GM19397 (cell line): ENCODE results near the gene CMIP.

Source experiments
- ATAC-seq: cut with Tn5 transposase; IDR thresholded peaks from one replicate; pipeline ENCODE4 v1.9.1; 2021; ENCODE audit warnings: mild to moderate bottlenecking, moderate library complexity; ENCODE audit not compliant: unreplicated experiment

Gene CMIP

GRCh38 chr16:81527477-81528178, 83.0 kb downstream of the CMIP start:
- no peak for ATAC-seq

DNA sequence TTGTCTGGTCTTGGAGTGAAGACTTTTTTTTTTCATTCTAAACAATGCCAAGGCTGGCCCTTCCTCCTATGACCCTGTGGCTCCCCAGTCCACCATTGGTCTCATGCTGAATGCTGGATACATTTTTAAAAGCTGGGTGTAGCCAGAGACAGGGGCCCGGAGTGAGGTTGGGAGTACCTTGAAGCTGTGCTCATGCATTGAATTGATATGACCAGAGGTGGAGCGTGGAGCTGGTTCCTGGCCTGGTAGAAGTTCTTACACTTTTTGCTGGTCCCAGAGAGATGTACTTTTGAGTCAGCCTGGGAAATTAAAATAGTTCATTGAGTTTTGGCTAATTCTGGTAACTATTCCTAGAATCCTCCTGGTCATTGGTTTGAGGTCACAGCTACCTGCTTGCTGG, 83.6 kb downstream of the CMIP start:
- ATAC-seq, result no peak

GRCh38 chr16:81530296-81530721, 85.7 kb downstream of the CMIP start:
- ATAC-seq, result no peak

- no peak for ATAC-seq
Observed at GRCh38 chr16:81530814-81531213, 86.2 kb downstream of the CMIP start.

GRCh38 chr16:81531419-81531821, 86.8 kb downstream of the CMIP start:
- ATAC-seq, result no peak

DNA sequence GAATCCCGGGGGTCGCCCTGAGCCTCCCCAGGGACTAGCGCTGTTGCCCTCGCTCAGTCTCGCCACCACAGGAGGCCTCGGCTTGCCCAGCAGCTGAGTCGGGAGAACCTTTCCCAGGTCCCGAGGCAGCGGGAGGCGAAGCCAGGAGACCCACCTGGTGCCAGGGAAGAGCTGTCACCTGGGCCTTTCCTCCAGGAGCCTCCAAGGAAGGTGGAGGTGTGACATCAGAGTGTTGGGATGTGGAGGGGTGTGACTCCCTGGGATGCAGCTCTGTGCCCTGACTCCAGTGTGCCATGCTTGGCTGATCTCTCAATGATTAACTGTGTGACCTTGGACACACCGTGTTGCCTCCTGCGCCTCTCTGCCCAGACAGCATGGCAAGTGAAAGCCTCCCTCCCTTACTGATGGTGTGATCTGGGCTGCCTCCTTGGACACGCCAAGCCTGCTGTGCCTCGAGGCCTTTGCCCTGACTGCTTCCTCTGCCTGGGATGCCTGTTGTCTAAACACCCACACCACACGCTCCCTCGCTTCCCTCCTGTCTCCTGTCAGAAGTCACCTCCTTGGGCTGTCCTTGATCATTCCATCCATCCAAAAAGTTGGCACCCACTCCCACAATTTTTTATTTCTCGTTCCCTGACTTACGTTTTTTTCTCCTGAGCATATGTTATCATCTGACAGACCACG, 88.0 kb downstream of the CMIP start:
- ATAC-seq, result no peak

DNA sequence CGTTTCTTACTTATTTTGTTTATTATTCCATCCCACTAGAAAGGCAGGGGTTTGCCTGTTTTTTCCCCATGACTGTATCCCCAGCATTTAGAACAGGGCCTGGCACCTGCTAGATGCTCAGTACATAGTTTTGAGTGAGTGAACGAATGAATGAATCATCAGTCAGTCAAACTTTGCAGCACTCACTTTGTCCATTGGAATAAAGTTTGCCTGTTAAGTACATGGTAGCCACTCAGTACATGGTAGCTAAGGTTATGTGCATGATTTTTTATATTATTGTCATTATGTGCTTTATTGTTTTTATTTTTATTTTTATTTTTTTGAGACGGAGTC, 88.5 kb downstream of the CMIP start:
- ATAC-seq, result no peak

DNA sequence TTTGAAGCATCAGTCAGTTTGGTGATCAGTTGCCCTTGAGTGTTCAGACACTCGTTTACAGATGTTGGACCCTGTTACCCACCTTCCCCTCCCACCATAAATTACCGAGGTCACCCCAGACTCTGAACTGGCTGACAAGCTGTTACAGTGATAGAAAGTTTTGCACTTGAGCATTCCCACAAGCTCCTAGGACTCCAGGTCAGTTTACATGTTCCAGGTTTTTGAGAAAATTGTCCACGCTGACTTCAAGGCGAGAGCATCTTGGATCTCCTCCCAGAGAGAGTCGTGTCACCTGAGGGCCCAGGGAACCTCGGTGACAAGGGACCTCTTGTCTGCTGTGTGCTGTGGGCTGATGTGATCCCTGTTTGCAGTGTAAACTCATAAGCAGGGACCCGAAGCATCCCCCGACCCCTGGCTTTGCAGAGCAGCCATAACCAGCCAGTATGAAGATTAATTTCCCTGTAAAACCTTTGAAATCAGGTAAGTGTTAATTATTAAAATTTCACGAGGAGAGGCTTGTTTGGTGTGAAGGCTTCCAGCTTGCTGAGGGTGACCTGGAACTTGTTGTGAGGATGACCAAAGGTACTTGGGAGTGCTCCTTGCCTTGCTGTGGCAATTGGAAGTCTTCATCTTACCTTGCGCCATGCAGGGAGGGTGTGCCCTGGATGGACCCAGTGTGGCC, 91.2 kb downstream of the CMIP start:
- ATAC-seq, result no peak

- ATAC-seq, result no peak
Observed at GRCh38 chr16:81536648-81537047, 92.0 kb downstream of the CMIP start.

- ATAC-seq, result no peak
Observed at GRCh38 chr16:81537721-81538561, 93.3 kb downstream of the CMIP start.

DNA sequence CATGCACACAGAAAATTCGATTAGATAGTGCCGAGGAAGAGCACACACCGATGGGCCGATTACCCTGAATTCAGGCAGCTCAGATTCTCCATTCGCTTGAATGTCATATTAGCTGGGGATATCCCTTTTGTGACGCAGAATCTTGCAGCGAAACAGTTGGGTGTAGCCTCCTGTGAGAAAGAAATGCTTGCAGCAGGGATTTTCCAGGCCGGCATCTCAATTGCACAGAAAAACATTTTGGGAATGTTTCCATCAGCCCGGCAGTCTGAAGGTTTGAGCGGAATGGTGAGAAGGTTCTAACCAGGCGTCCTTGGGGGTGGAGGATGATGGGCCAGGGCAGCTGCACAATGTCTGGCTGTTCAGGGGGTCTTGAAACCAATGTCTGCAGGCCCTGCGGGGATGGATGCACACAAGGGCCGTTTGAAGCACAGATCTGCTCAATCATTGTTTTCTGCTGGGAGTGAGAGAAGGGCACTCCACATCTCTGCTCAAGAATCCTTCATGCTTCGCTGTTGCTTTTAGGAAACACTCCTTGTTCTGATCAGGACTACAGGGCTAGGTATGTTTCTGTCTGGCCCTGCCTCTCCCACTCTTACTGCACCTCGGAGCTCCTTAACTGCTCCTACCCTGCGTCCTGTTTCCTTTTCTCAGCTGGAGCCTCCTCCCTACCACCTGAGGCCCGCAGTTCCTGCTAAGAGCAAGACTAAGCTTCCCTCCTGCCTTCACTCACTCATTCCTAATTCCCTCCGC, 94.6 kb downstream of the CMIP start:
- ATAC-seq, result no peak

DNA sequence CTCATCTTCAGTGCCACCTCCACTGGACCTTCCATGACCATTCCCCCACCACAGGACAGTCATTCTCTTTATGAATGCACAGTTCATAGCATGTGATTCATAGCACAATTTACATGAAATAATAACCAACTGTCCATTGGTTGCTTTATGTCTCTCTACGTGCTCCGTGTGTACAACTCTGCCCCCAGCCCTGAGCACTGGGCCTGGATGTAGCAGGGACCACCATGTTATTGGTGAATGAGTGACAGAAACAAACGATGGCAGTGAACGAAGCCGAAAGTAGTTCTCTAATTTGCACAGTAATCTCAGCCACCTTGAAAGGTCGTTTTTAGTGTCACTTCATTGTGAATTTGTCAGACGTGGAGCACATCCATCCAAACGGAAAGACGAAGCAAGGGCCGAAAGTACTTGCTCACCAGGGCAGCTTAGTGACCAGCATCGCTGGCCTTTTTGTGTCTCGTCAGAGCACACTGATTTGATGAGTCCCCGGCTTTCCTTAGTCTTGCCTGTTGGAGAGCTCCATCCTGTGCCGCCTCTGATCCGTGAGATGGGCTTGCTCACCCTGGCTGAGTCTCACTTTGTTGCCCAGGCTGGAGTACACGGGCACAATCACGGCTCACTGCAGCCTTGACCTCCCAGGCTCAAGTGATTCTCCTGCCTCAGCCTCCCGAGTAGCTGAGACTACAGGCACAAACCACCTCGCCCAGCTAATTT, 95.3 kb downstream of the CMIP start:
- no peak for ATAC-seq

DNA sequence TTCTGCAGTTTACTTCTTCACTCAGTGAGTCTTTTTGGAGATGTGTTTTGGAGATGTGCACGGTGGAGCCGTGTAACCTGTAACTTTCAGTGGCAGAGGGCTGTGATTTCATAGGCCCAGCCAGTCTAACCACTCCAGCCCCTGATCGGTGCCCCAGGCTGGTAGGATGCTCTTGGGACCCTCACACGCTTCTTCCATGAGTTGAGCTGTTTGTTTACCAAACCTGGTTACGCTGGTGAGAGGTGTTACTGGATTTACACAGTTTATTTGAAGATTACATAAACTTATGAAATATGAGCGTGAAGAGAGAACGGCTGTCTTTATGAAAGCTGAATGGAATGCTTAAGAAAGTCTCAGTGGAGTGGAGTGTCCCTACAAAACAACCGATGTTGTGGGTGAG, 96.7 kb downstream of the CMIP start:
- ATAC-seq, result no peak

- no peak for ATAC-seq
Observed at GRCh38 chr16:81542609-81543570, 98.3 kb downstream of the CMIP start.

GRCh38 chr16:81543571-81543970, 99.0 kb downstream of the CMIP start:
- no peak for ATAC-seq

GRCh38 chr16:81544261-81544660, 99.7 kb downstream of the CMIP start:
- ATAC-seq, result no peak

DNA sequence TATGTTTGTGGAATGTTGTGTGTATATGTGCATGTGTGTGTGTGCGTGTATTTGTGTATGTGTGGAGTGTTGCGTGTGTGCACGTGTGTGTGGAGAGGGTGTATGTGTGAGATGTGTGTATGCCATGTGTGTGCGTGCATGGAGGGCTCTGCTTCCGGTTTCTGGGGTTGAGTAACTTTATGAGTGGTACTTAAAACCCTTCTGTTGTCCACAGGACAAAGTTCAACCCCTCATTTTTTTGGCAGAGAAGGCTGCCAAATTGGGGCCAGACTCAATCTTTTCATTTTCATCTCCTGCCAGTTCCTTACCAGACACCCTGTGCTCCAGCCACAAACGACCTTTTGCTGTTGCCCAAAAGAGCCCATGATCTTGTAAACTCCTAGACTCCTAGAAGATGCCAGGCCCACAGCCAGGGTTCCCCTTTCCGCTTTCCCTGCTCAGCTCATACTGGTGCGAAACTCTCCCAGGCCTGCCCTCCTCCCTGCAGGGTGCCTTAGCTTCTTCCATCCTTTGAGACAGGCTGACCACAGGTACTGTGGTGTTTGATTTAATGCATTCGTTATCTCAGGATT, 100.2 kb downstream of the CMIP start:
- no peak for ATAC-seq

GRCh38 chr16:81545470-81546250, 101.1 kb downstream of the CMIP start:
- no peak for ATAC-seq
